Stimulated activated naive CD4-positive, alpha-beta T cell (primary cell): Measurements from ENCODE around the gene ADCY1.

ENCODE experiments used
- DNase-seq, 6 experiments: peaks; one replicate each; lab custom pipeline; 2025; lab: John Stamatoyannopoulos, UW

The ADCY1 gene

DNA sequence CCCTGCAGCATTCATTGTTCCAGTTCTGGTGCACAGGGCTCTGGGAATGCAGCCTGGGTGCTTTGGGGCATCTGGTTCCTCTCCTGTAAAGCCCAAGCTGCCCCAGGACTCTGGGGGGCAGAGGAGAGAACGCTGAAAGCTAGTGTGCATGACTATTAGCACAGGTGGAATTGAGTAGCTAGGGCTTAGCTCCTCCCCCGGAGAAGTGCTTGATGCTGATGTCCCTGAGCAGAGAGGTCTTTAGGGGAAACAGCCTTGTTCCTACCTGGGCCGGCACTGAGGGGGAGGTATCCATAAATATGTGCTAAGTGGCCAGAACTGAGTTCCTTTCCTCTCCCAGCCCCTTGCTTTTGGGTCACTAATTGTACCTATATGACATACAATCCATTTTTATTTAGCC lies 3.9 kb downstream of the ADCY1 start:
- DNase-seq, result no peak

DNA sequence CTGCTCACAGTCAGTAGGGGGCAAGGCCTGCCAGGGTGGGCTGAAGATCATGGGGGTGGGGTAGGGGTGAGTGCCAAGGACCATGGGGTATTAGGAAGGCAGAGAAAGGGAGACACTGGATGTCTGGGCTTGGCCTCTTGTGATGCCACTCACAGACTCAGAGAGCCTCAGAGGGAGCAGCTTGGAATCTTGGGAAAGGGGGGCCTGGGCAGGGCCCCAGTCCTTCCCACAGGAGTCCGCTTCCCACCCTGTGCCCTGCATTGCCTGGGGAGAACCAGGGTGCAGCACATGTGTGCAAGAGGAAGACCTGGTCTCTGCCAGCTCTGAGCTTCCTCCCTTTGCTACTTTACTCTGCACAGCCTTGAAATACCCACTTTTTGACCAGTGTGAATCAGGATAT lies 4.3 kb downstream of the ADCY1 start:
- DNase-seq, result no peak

DNA sequence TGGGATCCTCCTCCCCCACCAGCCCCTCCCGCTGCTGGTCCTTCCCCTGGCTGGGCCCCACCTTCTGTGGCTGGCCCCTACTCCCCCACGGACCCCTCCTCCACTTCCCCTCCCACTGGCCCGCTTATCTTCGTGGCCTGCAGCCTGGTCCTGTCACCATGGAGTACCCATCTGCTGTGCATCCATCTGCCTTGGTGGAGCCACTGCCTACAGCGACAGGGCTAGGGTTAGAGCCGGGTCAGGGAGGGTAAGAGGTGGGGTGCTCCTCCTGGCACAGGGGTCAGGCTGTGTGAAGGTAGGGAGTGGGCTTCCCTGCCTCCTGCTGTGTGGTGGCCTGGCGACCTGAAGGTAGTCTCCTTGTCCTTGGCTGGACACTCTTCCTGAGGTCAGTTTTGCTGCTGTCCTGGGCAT lies 5.2 kb downstream of the ADCY1 start:
- no peak for DNase-seq

DNA sequence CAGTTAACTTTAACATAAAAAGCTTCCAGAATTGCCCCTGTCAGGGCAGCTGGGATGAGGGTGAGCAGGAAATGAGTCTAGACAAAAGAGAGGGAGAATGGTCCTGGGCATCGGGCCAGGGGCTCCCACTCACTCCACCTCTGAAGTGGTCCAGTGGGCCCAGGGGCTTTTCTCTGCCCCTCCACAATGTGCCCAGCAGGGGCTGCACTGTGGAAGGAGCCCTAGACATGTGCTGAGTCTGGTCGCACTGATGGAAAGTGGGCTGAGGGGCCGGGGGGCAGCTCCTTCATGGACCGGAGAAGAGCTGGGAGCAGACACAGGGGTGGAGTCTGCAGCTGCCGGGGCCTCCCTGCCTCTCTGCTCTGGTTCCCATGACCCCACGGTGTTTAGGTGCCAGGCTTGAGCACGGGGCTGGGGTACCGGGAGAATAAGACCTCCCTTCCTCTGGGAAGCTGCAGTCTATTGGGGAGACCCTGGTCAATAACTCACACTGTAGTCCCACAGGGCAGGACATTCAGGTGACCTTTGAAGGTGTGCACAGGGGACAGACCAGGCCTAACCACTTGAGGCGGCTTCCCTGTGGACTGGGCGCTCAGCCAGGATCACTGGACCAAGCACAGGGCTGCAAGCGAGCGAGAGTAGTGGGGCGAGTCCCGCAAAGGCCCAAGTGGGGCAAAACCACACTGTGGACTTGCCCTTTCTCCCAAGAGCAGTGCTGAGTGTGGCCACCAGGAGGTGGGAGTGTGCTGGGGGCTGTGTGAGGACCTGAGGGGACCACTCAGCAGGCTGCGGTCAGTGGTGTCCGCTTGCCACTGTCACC lies 6.1 kb downstream of the ADCY1 start:
- DNase-seq, result no peak

DNA sequence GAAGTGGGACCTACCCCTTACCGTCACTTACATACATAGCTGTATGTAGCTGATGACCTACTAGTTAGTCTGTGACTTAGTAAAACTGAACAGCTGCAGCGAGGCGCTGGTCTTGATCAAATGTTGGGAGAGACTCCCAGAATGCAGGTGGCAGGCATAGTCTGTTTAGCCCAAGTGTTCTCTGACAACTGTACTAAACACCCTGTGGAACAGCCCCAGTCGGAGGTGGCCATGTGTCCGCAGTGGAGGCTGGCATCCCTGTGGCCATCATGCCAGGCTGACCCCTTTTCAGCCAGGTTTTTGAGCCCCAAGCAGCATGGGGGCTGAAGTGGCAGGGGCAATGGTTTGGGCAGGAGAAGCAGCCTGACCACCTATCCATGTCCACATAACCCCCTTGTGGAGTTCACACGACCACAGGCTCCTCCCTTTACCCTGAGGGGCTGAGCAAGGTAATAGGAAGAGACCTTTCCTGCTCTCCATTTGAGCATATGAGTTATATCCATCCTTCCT lies 7.2 kb downstream of the ADCY1 start:
- DNase-seq, result no peak

DNA sequence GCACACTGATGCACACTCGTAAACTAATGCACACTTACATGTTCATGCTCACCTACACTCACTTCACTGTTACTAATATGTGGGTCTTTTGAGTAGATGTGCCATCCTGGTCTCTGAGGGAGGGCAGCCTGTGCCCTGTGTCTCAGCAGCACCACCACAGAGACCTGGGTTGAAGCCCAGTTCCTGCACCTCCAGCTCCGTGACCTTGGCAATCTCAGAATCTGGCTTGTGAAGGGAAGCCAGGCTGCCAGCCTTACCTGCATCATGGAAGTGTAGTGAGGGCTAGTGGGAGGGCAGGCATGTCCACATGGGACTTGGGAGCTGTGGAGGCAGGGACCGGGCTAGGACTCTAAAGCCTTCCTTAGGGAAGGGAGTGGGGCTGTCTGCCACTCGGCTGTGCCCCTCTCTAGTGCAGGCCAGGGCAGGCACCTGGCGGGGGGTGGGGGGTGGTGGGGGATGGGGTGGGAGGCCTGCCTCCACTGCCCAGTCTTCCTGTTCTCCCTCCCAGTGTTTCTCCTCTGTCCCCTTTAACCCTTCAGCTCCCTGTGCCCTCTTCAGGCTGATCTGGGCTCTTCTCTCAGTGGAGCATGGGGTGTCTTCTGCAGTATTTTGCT lies 8.1 kb downstream of the ADCY1 start:
- no peak for DNase-seq

DNA sequence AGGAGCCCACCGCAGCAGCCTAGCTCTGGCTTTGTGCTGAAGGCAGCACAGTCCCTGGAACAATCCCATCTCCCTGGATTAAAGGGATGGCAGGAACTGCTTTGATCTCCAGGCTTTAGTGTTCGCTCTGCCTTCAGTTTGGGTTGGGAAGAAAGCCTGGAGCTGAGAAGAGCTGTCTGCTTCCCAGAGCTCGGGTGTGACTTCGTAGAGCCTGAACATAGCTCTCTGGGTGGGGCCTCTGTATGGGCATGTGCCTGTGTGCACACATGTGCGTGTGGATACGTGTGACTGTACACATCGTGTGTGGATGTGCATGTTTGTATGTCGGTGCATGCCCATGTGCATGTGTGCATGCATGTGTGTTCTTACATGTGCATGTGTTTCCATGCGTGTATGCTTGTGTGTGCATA lies 8.7 kb downstream of the ADCY1 start:
- DNase-seq, result no peak

DNA sequence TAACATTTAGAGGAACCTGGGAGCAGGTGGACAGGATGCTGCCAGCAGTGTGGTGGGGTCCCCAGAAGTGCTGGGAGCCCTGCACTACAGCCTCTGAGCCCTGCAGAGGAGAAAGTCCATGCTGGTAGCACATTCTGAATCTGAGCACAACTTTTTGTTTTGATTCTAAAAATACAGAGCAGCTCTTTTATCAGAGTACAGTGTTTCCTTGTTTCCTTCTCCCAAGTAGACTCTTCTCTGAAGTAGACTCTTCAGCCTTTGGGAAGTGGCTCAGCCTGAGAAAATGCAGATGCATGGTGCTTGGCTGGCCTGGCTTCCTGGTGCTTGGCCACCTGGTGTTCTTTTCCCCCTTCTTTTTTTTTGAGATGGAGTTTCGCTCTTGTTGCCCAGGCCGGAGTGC lies 9.1 kb downstream of the ADCY1 start:
- no peak for DNase-seq

DNA sequence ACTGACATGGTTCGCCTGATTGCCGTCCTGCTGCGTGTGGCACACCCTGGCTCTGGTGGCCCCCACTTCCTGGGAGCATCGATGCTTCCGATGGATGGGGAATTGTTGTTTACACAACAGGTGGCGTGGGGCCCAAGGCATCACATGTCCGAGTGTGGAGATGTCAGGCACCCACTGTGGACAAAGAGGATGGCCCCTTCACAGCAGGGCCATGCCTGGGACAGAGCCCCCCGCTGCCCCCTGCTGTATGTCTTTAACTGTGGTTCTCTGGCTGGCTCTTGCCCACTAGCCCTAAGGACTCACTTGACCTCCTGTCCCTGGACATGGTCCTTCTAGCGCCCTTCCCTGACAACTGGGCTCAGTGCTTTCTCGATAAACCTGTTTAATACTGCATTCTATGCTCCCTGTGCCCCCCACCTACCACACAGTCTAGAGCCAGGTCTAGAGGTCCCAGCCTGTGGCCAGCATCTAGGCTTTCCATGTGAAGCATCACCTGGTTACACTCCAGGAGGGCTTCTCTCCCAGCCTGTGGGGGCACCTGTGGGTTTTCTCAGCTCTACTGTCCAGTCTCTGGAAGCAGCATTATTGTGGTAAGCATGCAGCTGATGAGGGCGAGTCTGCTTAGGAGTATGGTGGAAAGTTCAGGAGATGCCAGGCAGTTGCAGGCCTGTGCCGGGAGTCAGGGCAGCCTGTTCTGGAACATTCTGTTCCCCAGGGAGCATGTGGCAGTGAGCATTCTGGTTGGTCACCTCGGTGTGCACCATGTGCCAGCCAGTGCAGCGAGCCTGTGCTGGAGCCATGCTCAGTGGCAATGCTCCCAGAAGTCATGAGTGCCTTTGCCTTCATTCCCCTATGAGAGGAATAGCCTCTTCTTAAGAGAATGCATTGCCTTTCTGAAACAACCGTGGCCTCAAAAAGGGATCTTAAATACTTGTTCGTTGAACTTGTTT lies 10.4 kb downstream of the ADCY1 start:
- no peak for DNase-seq

DNA sequence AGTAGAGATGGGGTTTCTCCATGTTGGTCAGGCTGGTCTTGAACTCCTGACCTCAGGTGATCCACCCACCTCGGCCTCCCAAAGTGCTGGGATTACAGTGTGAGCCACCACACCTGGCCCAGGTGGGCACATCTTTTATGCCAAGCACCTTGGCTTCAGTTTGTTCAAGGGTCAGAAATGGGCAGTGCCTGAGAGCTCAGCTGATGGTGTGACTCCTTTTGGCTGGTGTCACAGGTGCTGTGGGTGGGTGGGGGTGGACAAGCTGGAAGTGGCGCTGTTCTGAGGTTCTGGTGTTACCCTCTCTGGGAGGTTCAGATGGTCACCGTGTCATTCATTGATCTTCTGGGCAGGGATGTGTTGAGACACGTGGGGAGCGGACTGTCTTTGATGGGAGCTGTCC lies 11.5 kb downstream of the ADCY1 start:
- no peak for DNase-seq

DNA sequence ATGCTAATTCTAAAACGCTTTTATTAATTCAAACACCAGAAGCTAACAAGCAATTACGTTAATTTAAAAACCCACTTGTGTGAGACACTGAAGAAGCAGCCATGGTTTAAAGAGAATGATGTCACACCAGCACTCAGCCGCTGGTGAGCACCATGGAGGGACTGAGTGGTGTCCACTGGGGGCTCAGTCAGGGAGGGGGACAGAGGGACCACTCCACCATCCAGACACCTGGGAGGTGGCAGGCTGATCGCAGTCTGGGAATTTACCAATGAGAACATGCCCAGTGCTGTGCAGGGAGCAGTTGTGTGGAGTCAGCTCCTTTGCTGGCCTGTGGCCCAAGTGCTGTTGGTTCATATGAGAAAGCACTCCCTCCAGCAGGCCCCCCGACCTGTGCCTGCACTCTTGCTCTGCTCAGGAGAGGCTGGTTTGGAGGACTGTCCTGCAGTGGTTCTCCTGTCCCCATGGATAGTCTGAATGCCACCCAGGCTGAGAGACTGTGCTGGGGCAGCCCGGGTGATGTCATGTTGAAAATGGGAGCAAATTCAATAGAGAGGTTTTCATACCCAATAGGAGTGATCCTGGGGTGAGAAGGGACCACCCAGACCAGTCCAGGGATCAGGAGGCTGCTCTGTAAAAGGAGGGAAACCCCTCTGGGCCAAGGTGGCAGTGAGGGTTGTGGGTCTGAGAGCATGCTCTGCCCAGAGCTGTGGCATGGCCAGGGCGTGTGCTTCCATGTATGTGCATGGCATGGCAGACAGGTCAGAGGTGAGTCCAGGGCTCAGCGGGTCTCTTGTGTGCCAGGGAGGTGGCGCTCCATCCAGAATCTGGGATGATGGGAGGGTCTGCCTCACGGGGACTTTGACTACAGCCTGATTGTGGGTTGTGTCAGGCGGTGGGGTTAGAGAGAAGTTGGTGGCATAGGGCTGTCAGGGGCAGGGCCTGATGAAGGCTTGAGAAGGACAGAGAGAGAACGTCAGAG lies 12.7 kb downstream of the ADCY1 start:
- no peak for DNase-seq

DNA sequence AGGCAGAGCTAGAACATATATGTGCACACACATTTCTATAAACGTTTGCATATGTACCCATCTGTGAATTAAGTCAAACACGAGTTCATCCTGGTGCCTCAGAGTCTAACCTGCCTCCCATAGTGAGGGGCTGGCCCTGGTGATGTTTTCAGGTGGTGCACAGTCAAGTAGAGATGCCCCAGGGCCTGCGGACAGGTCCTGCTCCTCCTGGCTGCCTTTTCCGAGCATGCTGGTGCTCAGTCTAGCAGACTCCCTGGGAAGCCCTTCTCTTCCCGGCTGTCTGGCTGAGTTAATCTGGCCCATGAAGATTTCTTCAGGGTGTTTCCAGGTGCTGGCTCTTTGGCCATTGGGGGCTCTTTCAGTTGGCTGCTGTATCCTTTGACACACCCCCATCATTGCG lies 14.3 kb downstream of the ADCY1 start:
- no peak for DNase-seq

DNA sequence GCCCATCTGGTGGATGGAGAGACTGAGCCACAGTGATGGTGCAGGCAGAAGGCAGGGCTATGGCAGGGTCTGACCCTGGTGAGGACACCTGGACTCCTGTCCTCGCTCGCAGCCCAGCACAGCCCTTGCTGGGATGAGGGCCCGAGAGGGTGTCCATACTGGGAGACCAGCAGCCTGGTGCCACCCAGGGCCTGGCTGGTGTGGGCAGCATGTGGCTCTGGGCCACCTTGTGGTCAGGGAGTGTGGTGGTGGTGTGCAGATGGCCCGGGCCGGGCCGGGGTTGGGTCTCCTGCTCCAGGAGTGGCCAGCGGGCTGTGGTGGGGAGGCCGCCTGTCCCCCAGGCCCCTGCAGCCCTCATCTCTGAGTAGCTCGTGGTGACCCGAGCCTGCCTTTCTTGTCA lies 14.9 kb downstream of the ADCY1 start:
- no peak for DNase-seq

DNA sequence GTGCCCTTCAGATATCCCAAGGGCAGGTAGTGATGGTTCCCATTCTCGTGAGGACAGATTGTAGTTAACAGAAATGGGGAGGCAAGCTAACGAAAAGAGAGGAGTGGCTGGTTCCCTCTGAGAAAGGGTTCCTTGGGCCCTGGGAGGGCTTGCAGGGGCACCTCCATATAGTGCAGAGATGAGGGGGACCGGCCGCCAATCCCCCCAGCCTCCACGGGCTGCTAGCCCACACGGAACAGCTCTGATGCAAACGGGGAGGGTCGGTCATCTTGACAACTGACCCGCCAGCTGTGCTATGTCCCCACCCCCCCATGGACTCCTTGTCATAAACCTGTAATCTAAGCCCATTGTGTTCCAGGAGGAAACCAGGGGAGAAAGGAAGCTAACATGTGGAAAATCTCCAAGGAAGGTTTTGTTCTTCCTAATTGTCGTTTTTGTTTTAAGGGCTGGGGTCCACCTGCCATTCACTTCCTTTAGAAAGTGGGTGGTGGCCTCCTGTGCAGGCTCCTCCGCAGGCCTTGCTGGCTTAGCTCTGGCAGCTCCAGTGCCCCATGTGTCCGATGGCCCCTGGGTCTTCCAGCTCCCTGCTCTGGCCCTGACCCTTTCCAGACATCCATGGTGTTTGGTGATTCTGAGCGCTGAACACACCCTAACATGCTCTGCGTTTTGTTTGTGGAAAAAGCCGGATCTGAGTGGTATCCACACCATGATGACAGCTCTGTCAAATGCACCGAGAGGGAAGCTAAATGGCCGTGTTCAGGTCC lies 15.9 kb downstream of the ADCY1 start:
- no peak for DNase-seq

DNA sequence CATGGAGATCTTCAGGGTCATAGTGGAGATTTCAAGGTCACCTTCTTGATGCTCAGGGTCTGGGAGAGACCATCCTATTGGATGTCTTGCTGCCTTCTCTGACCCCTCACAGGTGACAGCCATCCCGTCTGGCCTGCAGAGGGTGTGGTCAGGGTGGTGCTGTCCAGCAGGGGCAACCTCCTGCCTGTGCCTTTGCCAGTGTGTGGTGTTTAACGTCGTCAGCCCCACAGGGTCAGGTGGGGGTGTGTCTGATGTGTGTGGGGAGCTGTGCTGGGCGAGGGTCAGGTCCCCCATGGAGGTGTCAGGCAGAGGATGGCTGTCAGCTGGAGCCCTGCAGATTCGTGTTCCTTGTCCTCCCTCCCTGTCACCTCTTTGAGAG lies 16.5 kb downstream of the ADCY1 start:
- no peak for DNase-seq

DNA sequence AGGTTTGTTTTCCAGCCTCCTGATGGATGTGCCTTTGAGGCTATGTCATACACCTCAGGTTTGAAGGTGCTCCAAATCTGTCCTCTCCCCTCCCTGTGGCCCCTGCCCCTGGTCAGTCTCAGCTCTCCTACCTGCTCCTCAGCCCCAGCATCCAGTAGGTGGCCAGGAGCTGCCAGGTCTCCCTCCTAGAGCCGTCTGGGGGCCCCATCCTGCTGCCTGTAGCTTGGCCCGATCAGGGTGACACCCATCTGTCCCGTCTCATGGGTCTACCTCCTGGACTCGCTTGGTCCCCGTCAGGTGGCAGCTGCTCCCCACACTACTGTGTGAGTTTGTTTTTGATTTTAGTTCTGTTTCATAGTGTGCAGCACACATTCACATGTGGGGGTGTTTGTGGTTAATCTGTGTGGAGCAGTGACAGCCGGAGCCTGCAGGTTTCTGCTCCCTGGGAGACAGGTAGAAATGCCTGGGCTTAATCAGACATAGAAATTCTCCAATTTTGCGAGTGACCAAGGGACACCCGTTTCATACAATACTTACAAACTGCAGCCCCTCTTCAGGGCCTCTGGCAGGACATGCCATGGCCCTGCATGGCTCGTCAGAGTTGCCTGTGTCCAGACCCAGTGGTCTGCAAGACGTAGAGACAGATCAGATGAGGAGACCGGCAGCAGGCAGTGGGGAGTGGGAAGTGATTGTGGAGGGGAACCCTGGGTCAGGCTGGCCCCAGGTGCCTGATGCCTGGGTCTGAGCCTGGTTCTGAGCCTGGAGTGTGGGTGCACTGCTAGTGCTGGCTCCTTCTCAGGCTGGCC lies 17.1 kb downstream of the ADCY1 start:
- DNase-seq, result no peak

DNA sequence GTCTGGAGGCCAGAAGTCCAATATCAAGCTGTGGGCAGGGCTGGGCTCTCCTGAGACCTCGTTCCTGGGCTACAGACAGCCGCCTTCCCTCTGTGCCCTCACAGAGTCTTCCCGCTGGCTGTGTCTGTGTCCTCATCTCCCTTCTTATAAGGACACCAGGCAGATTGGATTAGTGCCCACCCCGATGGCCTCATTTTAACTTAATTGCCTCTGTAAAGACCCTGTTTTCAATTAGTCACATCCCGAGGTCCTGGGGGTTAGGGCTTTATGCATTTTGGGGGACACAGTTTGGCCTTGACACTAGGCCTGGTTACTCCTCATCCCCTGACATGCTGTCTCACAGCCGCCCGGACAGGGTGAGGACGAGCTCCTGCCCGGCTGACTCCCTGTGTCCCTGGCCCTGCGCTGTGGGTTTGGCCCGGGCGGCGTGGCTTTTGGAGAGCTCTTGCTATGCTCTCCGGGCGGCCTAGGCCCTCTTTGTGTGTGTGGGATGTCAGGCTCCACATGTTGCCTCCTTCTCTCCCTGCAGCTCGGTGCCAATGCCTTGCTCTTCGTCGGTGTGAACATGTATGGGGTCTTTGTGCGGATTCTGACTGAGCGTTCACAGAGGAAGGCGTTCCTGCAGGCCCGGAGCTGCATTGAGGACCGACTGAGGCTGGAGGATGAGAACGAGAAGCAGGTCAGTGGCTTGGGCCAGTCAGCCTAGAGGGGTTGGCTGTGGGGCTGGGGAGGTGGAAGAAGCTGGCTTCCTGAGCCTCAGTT lies 18.2 kb downstream of the ADCY1 start:
- no peak for DNase-seq

DNA sequence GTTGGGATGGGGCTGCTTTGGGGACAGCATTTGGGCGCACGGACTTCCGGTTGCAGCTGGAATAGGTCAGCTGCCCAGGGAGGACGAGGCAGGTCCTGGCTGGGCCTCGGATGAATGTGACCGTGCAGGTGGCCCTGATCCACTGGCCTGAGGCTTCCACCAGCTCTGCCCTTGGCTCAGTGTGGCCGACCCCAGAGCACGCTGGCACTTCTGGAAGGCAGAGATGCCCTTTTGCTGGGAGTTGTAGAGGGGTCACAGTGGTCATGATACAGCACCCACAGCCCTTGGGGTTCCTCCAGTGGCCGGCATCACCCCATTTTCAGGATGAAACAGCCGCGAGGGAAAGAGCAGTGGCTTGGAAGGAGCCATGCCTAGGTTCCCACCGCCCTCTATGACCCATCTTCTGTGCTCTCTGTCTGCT lies 19.0 kb downstream of the ADCY1 start:
- DNase-seq, result no peak

DNA sequence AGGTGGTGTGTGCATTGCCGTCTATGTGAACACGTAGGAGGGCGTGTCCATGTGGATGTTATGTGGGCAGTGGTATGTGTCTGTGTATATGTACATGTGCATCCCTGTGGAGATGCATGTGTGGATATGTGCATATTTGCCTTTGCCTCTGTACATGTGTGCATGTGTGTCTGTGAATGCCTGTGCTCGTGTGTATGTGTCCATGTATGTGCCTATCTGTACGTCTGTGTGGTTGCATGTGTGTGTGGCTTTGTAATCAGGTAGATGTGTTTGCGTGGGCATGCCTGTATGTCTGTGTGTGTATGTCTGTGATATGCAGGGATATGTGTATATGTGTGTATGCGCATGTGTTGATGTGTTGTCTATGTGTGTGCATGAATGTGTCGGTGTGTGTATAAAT lies 19.7 kb downstream of the ADCY1 start:
- no peak for DNase-seq
